RPMI8226 (cell line): ENCODE results near the gene FNDC1.

Experiments used
- DNase-seq: peaks from one replicate; pipeline ENCODE4 v3.0.0-alpha.2; 2015

FNDC1 gene

GRCh38 chr6:159313018-159313417 lies 143.8 kb downstream of the FNDC1 start:
- no peak for DNase-seq

GRCh38 chr6:159315562-159315961 lies 146.4 kb downstream of the FNDC1 start:
- no peak for DNase-seq

- no peak for DNase-seq
Measured at GRCh38 chr6:159317430-159317829, 148.2 kb downstream of the FNDC1 start.

GRCh38 chr6:159321267-159321666 lies 152.1 kb downstream of the FNDC1 start:
- no peak for DNase-seq
